GM19324 (cell line): ENCODE data around the gene CTSF.
"Not testable (repeated sequence)": the region's sequence is repeated elsewhere in the genome, so short reads cannot be mapped to it uniquely, and the experiment has no call there.

Experiments used
- ATAC-seq: cut with Tn5 transposase; IDR thresholded peaks from one replicate; pipeline ENCODE4 v1.9.1; 2021; ENCODE audit warnings: mild to moderate bottlenecking, moderate library complexity; ENCODE audit not compliant: unreplicated experiment, low FRiP score

Gene CTSF

GRCh38 chr11:66559866-66560676 is 8.3 kb downstream of the CTSF start:
- ATAC-seq, result no peak

GRCh38 chr11:66559142-66559865 is 9.1 kb downstream of the CTSF start:
- ATAC-seq, result no peak

- no peak for ATAC-seq
These were observed 10.6 kb downstream of the CTSF start for GRCh38 chr11:66557733-66558326.

- ATAC-seq, result no peak
These were observed 12.3 kb downstream of the CTSF start for GRCh38 chr11:66556086-66556485.

- no peak for ATAC-seq
These were observed 13.0 kb downstream of the CTSF start for GRCh38 chr11:66555416-66555815.

- no peak for ATAC-seq
These were observed 13.8 kb downstream of the CTSF start for GRCh38 chr11:66554602-66555001.

- ATAC-seq, result no peak
These were observed 17.5 kb downstream of the CTSF start for GRCh38 chr11:66550887-66551286.

GRCh38 chr11:66549696-66550095 is 18.7 kb downstream of the CTSF start:
- no peak for ATAC-seq

GRCh38 chr11:66548774-66549630 is 19.4 kb downstream of the CTSF start:
- no peak for ATAC-seq

GRCh38 chr11:66548041-66548440 is 20.4 kb downstream of the CTSF start:
- no peak for ATAC-seq

GRCh38 chr11:66547662-66548009 is 20.8 kb downstream of the CTSF start:
- ATAC-seq, result no peak

GRCh38 chr11:66546966-66547661 is 21.3 kb downstream of the CTSF start:
- ATAC-seq, result no peak

GRCh38 chr11:66546368-66546965 is 21.9 kb downstream of the CTSF start, which contains the start of gene ACTN3:
Gene ACTN3, plus strand, starts transcription at chr11:66546903. Its CDS starts 35 bp downstream, at chr11:66546938.
- ATAC-seq, result no peak

GRCh38 chr11:66545701-66546367 is 22.6 kb downstream of the CTSF start, which contains the start of gene ZDHHC24:
Gene ZDHHC24, minus strand, starts transcription at chr11:66546048. Its CDS starts 45 bp downstream, at chr11:66546003.
- peak; percentile 90 for ATAC-seq

GRCh38 chr11:66544952-66545351 is 23.5 kb downstream of the CTSF start:
- ATAC-seq, result not testable (repeated sequence)

- ATAC-seq, result no peak
These were observed 24.9 kb downstream of the CTSF start for GRCh38 chr11:66543263-66544107.

- no peak for ATAC-seq
These were observed 26.0 kb downstream of the CTSF start for GRCh38 chr11:66542362-66542761.

- no peak for ATAC-seq
These were observed 26.5 kb downstream of the CTSF start for GRCh38 chr11:66541892-66542291.
